Measurements from ENCODE around the gene TIGD1. TPM values are rescaled to one million over a fixed set of nuclear protein-coding genes. Genes with fewer than 3 reads are reported as not detected.

TIGD1 gene
- total RNA-seq, 1 experiment from 2014 or later = 9.8 TPM

DNA sequence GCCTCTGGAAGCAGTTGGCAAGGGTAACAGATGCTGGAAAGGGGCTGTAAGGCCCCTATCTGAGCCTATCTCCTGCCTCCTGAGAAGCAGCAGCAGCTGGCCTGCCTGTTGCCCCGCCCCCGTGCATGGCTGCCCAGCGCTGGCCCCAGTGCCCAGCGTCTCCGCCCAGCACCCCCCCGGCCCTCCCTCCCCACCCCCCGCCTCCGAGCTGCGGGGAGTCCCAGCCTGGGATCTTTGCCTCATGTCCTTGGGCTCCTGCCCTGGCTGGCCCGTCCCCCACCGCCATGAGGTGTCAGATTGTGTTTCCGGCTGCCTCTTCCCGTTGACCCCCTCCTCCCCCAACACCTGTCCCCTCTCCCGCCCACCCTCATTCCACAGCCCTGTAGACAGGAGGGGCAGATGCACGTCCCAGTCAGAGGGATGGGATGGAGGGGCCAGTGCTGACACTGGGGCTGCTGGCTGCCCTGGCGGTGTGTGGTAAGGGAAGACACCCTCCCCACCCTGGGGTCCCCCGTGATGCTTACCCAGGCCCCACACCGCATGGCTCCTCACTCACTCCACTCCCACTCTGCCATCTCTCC lies 24.5 kb downstream of the TIGD1 start, which contains the start of gene CHRND:
TSS of gene CHRND (plus strand) at position 370 of the 581 bp plus-strand sequence. CDS start at position 426, 56 bp downstream.
- no peak within 1 kb of the TSS for H3K27ac ChIP-seq (ENCODE audit: low read depth, low read length, poor library complexity, severe bottlenecking)
- no peak for TF ChIP-seq CTCF (conservative IDR thresholded peaks at IDR 0.05; ENCODE audit: low read depth, low read length)
- TF ChIP-seq EZH2 (IDR thresholded peaks at IDR 0.05; ENCODE audit: borderline replicate concordance, low read depth, low read length, poor library complexity, severe bottlenecking) = no peak
- no peak for DNase-seq (ENCODE audit: low spot score)
- no peaks in the 10 kb centered on the region for H3K9me3 ChIP-seq (ENCODE audit: low read depth, low read length, poor library complexity, severe bottlenecking)
- ChIA-PET POLR2A (ENCODE audit: low non-redundant PET) (no interaction called here), CTCF (interaction anchor here (0.6 kb wide), 1 partner anchor 21 kb away, joined by 3 read pairs; no protein-coding TSS in a partner anchor)
- H3K36me3 ChIP-seq (ENCODE audit: insufficient read depth, low read length, poor library complexity, severe bottlenecking) = no peaks in the 10 kb centered on the region
- intact Hi-C loops (cut with micrococcal nuclease; ENCODE audit: unreplicated experiment) = no loop called here
- no TSS peak for BruUV-seq (replicated peaks)
- H3K27me3 ChIP-seq (replicated peaks; ENCODE audit: insufficient read depth, low read depth, low read length, poor library complexity) = peaks cover 31% of the 10 kb centered on the region
- H3K4me3 ChIP-seq (ENCODE audit: low read depth, low read length, poor library complexity, severe bottlenecking) = no peak within 1 kb of the TSS
- H3K4me1 ChIP-seq (ENCODE audit: insufficient read depth, low read length, poor library complexity, severe bottlenecking) = peaks cover 7% of the 10 kb centered on the region

DNA sequence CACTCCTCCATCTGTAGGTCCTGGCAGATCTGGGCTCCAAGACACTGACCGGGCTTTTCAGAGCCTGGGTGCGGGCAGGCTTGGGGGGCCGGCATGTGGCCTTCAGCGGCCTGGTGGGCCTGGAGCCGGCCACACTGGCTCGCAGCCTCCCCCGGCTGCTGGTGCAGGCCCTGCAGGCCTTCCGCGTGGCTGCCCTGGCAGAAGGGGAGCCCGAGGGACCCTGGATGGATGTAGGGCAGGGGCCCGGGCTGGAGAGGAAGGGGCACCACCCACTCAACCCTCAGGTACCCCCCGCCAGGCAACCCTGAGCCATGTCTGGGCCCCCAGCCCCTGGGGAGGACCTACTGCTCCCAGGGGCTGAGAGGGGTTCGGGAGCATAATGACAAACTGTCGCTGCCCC lies 25.2 kb downstream of the TIGD1 start:
- intact Hi-C loops (cut with micrococcal nuclease; ENCODE audit: unreplicated experiment) = no loop called here
- BruUV-seq (replicated peaks) = no TSS peak
- TF ChIP-seq EZH2 (IDR thresholded peaks at IDR 0.05; ENCODE audit: borderline replicate concordance, low read depth, low read length, poor library complexity, severe bottlenecking) = no peak
- no peak for TF ChIP-seq CTCF (conservative IDR thresholded peaks at IDR 0.05; ENCODE audit: low read depth, low read length)
- Histone ChIP-seq H3K4me3 (ENCODE audit: low read depth, low read length, poor library complexity, severe bottlenecking) (no peak overlapping the region), H3K4me1 (ENCODE audit: insufficient read depth, low read length, poor library complexity, severe bottlenecking) (peaks cover 7% of the 10 kb centered on the region), H3K27ac (ENCODE audit: low read depth, low read length, poor library complexity, severe bottlenecking) (no peak overlapping the region), H3K36me3 (ENCODE audit: insufficient read depth, low read length, poor library complexity, severe bottlenecking) (no peaks in the 10 kb centered on the region), H3K9me3 (ENCODE audit: low read depth, low read length, poor library complexity, severe bottlenecking) (no peaks in the 10 kb centered on the region), H3K27me3 (replicated peaks; ENCODE audit: insufficient read depth, low read depth, low read length, poor library complexity) (peaks cover 31% of the 10 kb centered on the region)
- CTCF ChIA-PET = no interaction called here
- DNase-seq (ENCODE audit: low spot score) = no peak
- POLR2A ChIA-PET (ENCODE audit: low non-redundant PET) = no interaction called here

- POLR2A ChIA-PET (ENCODE audit: low non-redundant PET) = no interaction called here
Observed at GRCh38 chr2:232524771-232525170, 25.6 kb downstream of the TIGD1 start.

More at GRCh38 chr2:232524771-232525170, 25.6 kb downstream of the TIGD1 start:
- no peak for DNase-seq (ENCODE audit: low spot score)
- Histone ChIP-seq H3K27me3 (replicated peaks; ENCODE audit: insufficient read depth, low read depth, low read length, poor library complexity) (peaks cover 31% of the 10 kb centered on the region), H3K27ac (ENCODE audit: low read depth, low read length, poor library complexity, severe bottlenecking) (no peak overlapping the region), H3K9me3 (ENCODE audit: low read depth, low read length, poor library complexity, severe bottlenecking) (no peaks in the 10 kb centered on the region), H3K36me3 (ENCODE audit: insufficient read depth, low read length, poor library complexity, severe bottlenecking) (no peaks in the 10 kb centered on the region), H3K4me3 (ENCODE audit: low read depth, low read length, poor library complexity, severe bottlenecking) (no peak overlapping the region), H3K4me1 (ENCODE audit: insufficient read depth, low read length, poor library complexity, severe bottlenecking) (peaks cover 7% of the 10 kb centered on the region)
- no peak for TF ChIP-seq CTCF (conservative IDR thresholded peaks at IDR 0.05; ENCODE audit: low read depth, low read length)
- no peak for TF ChIP-seq EZH2 (IDR thresholded peaks at IDR 0.05; ENCODE audit: borderline replicate concordance, low read depth, low read length, poor library complexity, severe bottlenecking)
- intact Hi-C loops (cut with micrococcal nuclease; ENCODE audit: unreplicated experiment) = loop anchor here (5.0 kb wide), 1 partner anchor 617 kb away; no protein-coding TSS in a partner anchor
- CTCF ChIA-PET = no interaction called here
- no TSS peak for BruUV-seq (replicated peaks)
